Effector memory CD8-positive, alpha-beta T cell (primary cell): ENCODE results near the gene ZDHHC13.

Source experiments
- ATAC-seq: fragments of 150-1000 bp; cut with Tn5 transposase; replicated peaks from 2 replicates; pipeline ENCODE4 v1.10.0; 2021; ENCODE audit warnings: mild to moderate bottlenecking, moderate library complexity
- DNase-seq, 3 experiments: peaks; one replicate each; pipeline ENCODE4 v3.0.0; 2021
- H3K27ac Mint-ChIP-seq, 2 donors: one replicate each; pipeline ENCODE4 v1.8.0; 2022; ENCODE audit warnings: mild to moderate bottlenecking in 2 of 2, mixed read lengths in 2 of 2, moderate library complexity in 2 of 2
- H3K27me3 Mint-ChIP-seq, 2 donors: one replicate each; pipeline ENCODE4 v1.8.0; 2022; ENCODE audit warnings: mixed read lengths in 2 of 2
- H3K36me3 Mint-ChIP-seq: one replicate; pipeline ENCODE4 v1.8.0; 2022; ENCODE audit warnings: mild to moderate bottlenecking, moderate library complexity, mixed read lengths; ENCODE audit not compliant: insufficient read depth
- H3K4me1 Mint-ChIP-seq, 2 donors: one replicate each; pipeline ENCODE4 v1.8.0; 2022; ENCODE audit warnings: low read depth in 2 of 2, mixed read lengths in 2 of 2
- H3K4me3 Mint-ChIP-seq, 2 donors: one replicate each; pipeline ENCODE4 v1.8.0; 2022; ENCODE audit warnings: mild to moderate bottlenecking in 2 of 2, mixed read lengths in 2 of 2, moderate library complexity in 2 of 2
- H3K9me3 Mint-ChIP-seq, 2 donors: one replicate each; pipeline ENCODE4 v1.8.0; 2022; ENCODE audit warnings: mixed read lengths in 2 of 2

Gene ZDHHC13

DNA sequence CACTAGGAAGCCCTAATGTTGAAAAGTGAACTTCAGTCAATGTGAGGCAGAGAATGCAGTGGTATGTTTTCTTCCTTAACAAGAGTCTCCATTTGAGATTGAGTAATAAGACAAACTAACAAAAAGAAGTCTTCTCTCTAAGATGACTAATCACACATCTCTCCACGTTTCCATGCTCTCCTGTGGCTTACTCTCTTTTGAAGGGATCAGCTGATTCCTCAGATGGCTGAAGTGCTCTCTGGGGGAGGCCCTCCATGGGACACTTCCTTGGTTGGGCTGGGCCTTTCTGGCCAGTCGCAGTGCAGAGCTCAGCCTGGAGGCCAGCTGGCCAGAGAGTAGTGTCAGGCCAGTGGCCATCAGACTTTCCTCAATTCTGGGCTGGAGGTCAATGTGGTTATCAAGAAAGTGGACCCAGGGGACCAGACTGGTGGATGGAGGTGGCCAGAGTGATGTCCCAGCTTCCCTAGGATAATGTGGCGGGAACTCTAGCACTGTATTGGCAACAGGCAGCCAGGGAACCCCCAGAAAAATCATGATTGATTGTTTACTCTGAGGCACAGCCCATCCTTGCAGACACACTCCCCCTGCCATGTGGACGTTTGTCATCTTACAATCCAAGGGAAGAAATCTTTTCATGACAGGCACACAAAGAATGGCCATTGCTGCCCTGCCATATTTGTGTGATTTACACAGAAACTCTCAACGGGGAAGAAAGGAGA is 70.3 kb downstream of the ZDHHC13 start:
- no peak for DNase-seq
- no peak overlapping the region for H3K27ac Mint-ChIP-seq
- no peak overlapping the region for H3K4me3 Mint-ChIP-seq
- ATAC-seq, result no peak
- H3K4me1 Mint-ChIP-seq, result no peaks in the 10 kb centered on the region
- no peaks in the 10 kb centered on the region for H3K9me3 Mint-ChIP-seq
- no peaks in the 10 kb centered on the region for H3K27me3 Mint-ChIP-seq
- H3K36me3 Mint-ChIP-seq, result no peaks in the 10 kb centered on the region

DNA sequence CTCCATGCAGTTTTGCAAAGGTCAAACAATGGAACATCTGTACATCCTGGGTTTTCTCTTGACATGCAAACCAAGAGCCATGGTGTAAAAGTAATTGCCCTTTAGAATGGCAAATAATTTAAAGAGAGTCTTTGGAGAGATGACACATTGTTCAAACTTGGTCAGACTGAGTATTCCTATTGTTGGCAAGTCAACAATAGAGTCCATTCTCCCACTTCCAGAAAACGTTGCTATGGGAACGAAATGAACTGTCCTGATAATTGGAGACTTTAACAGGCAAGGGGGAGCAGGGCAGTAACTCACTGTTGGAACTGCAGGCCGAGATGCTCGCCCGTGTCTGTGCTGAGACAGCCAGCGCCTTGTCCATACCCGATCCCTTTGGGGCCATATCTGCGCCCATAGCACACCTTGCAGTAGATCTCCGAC is 70.9 kb downstream of the ZDHHC13 start:
- Mint-ChIP-seq H3K36me3 (no peaks in the 10 kb centered on the region), H3K27ac (no peak overlapping the region), H3K27me3 (no peaks in the 10 kb centered on the region), H3K4me3 (no peak overlapping the region), H3K9me3 (no peaks in the 10 kb centered on the region), H3K4me1 (no peaks in the 10 kb centered on the region)
- ATAC-seq (no peak), DNase-seq (no peak)

DNA sequence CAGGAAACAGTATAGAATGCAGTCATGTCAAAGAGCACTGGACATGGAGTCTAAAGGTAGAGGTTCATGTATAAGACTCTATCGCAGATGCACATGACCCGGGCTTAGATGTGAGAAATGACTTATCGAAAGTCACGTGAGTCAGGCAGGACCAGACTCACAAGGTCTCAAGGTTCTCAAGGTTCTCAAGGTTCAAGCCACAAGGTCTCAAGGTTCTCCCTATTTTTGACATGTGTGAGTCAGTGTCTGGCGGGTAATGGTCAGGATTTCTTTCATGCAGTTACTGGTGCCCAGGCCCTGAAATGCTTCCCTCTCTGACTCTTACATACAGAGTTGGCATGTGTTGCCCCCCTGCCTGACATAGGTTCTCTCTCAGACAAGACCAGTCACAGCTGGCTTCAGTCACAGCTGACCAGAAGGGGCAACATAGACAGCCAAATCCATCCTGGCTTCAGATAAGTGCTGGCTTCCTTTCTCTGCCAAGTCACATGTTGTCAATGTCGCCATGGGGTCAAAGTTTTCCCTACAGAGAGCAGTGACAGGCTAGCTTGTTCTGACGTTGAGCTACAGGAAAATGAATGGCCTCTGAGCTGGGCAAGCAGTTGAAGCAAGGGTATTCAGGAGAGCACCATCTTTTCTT is 74.7 kb downstream of the ZDHHC13 start:
- Mint-ChIP-seq H3K27ac (no peak overlapping the region), H3K4me1 (no peaks in the 10 kb centered on the region), H3K27me3 (no peaks in the 10 kb centered on the region), H3K4me3 (no peak overlapping the region), H3K36me3 (no peaks in the 10 kb centered on the region), H3K9me3 (no peaks in the 10 kb centered on the region)
- DNase-seq, result no peak
- no peak for ATAC-seq

DNA sequence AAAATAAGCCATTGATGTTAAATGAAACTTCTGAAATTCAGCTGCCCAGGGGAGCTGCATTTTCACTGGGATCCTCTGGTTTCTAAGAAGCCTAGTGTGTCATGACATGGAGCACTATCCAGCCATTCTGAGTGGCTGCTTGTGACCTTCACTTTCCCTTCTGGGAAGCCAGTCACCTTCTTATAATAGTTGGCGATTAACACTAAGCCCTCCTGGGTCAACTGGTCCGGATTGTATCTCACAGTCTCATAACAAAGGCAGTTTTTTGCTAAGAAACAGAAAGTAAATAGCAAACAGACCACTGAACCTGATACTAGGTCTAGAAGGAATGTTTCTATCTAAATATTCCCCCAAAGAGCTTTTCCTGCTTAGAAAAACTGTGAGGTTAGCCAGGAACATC is 76.9 kb downstream of the ZDHHC13 start:
- DNase-seq (no peak), ATAC-seq (no peak)
- peaks cover 0 to under 1% of the 10 kb centered on the region in 2 donors for H3K27me3 Mint-ChIP-seq
- no peak overlapping the region for H3K27ac Mint-ChIP-seq
- H3K9me3 Mint-ChIP-seq, result no peaks in the 10 kb centered on the region
- H3K36me3 Mint-ChIP-seq, result no peaks in the 10 kb centered on the region
- no peaks in the 10 kb centered on the region for H3K4me1 Mint-ChIP-seq
- no peak overlapping the region for H3K4me3 Mint-ChIP-seq

GRCh38 chr11:19194620-19195308 is 77.8 kb downstream of the ZDHHC13 start:
- Mint-ChIP-seq H3K27me3 (peaks cover 0 to 8% of the 10 kb centered on the region in 2 donors), H3K27ac (no peak overlapping the region), H3K36me3 (no peaks in the 10 kb centered on the region), H3K4me1 (no peaks in the 10 kb centered on the region), H3K9me3 (no peaks in the 10 kb centered on the region), H3K4me3 (no peak overlapping the region)
- ATAC-seq (no peak), DNase-seq (no peak)

GRCh38 chr11:19196432-19196831 is 79.5 kb downstream of the ZDHHC13 start:
- Mint-ChIP-seq H3K9me3 (no peaks in the 10 kb centered on the region), H3K36me3 (no peaks in the 10 kb centered on the region), H3K4me1 (no peaks in the 10 kb centered on the region), H3K4me3 (no peak overlapping the region), H3K27me3 (peaks cover 0 to 8% of the 10 kb centered on the region in 2 donors), H3K27ac (no peak overlapping the region)
- ATAC-seq (no peak), DNase-seq (no peak)

GRCh38 chr11:19199048-19199447 is 82.1 kb downstream of the ZDHHC13 start:
- no peaks in the 10 kb centered on the region for H3K36me3 Mint-ChIP-seq
- ATAC-seq (no peak), DNase-seq (no peak)
- H3K9me3 Mint-ChIP-seq, result no peaks in the 10 kb centered on the region
- peaks cover 7 to 8% of the 10 kb centered on the region in 2 donors for H3K27me3 Mint-ChIP-seq
- H3K4me3 Mint-ChIP-seq, result no peak overlapping the region
- H3K27ac Mint-ChIP-seq, result no peak overlapping the region
- H3K4me1 Mint-ChIP-seq, result no peaks in the 10 kb centered on the region

DNA sequence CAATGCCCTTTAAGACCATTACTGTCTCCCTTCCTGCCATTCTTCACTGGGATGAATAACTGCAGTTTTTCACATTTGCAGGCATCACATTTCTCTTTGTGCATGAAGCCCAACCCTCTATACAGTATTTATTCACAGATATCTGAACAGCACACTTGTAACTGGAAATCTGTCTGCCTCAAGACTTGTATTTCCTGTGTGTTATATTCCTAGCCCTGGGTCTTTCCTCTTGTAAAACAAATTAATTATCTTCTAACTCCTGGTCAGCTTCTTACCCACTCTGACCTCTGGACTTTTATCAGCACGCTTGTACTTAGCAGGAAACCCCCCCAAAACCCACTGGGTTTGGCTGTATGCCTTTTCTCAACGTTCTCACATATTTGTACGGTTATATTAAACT is 82.8 kb downstream of the ZDHHC13 start:
- peaks cover 7 to 8% of the 10 kb centered on the region in 2 donors for H3K27me3 Mint-ChIP-seq
- no peaks in the 10 kb centered on the region for H3K9me3 Mint-ChIP-seq
- DNase-seq, result no peak
- H3K36me3 Mint-ChIP-seq, result no peaks in the 10 kb centered on the region
- H3K4me3 Mint-ChIP-seq, result no peak overlapping the region
- H3K27ac Mint-ChIP-seq, result no peak overlapping the region
- ATAC-seq, result no peak
- H3K4me1 Mint-ChIP-seq, result no peaks in the 10 kb centered on the region

DNA sequence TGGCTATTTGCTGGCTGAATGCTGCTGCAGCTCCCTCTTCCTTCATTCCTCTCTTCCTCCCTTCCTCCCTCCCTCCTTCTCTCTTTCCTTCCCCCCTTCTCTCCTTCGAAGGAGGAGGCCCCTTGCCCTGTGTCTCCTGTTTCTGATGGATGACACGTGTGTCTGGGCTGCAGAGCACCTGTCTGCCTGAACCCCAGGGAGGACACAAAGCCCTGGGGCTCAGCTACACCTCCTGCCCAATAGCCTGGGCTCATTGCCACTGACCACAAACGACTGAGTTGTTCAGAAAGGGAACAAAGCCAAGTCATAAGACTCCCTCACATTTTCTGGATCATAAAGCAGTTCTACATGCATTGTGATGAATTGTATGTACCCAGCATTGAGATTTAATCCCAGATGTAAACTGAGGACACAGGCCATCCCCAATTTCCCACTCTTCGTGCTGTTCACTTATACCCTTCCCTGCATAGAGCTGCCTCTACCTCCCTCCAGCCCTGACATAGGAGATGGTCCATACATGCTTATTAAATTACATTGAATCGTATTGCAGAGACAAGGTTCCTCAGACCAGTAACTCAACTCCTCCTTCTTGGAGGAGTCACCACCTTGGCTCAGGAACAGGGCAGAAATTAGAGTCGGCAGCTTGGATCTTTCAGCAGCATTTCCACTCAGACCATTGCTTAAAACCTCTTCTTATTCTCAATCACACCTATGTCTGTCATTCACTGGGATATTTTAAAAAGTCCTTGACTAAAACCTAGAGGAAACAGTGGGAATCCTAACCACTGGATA is 83.6 kb downstream of the ZDHHC13 start:
- H3K4me1 Mint-ChIP-seq, result no peaks in the 10 kb centered on the region
- DNase-seq, result no peak
- H3K9me3 Mint-ChIP-seq, result no peaks in the 10 kb centered on the region
- no peak overlapping the region for H3K4me3 Mint-ChIP-seq
- no peaks in the 10 kb centered on the region for H3K36me3 Mint-ChIP-seq
- H3K27ac Mint-ChIP-seq, result no peak overlapping the region
- peaks cover 7 to 8% of the 10 kb centered on the region in 2 donors for H3K27me3 Mint-ChIP-seq
- ATAC-seq, result no peak

- Mint-ChIP-seq H3K27ac (no peak within 1 kb of the TSS), H3K4me1 (no peaks in the 10 kb centered on the region), H3K36me3 (no peaks in the 10 kb centered on the region), H3K4me3 (no peak within 1 kb of the TSS), H3K9me3 (no peaks in the 10 kb centered on the region), H3K27me3 (peaks cover 14% of the 10 kb centered on the region in 2 donors)
- ATAC-seq, result no peak
- no peak for DNase-seq
These were observed 85.0 kb downstream of the ZDHHC13 start, which contains the start of gene CSRP3 for GRCh38 chr11:19201737-19202605. CSRP3 (minus strand) TSS chr11:19201983; CDS start chr11:19192448, 9,535 bp downstream.

DNA sequence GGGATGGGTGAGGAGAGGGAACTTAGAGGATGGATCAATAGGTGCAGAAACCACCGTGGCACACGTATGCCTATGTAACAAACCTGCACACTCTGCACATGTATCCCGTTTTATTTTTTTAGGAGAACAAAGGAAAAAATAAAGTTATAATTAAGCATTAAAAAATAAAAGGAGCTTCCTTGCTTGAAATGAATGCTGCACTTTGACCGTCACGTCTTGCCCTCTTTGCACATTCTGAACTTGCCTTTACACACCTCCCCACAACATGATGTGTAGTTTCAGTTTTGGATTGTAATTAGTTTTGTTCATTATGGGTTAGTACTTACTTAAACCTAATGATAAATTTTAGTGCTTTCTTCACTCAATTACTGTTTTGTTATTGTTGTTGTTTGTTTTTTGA is 87.9 kb downstream of the ZDHHC13 start:
- H3K4me1 Mint-ChIP-seq, result no peaks in the 10 kb centered on the region
- no peaks in the 10 kb centered on the region for H3K36me3 Mint-ChIP-seq
- no peak overlapping the region for H3K27ac Mint-ChIP-seq
- no peaks in the 10 kb centered on the region for H3K9me3 Mint-ChIP-seq
- DNase-seq, result no peak
- no peak for ATAC-seq
- peaks cover 28 to 34% of the 10 kb centered on the region in 2 donors for H3K27me3 Mint-ChIP-seq
- H3K4me3 Mint-ChIP-seq, result no peak overlapping the region

- no peak overlapping the region for H3K27ac Mint-ChIP-seq
- no peaks in the 10 kb centered on the region for H3K9me3 Mint-ChIP-seq
- no peak for DNase-seq
- no peaks in the 10 kb centered on the region for H3K4me1 Mint-ChIP-seq
- no peaks in the 10 kb centered on the region for H3K36me3 Mint-ChIP-seq
- peaks cover 32 to 45% of the 10 kb centered on the region in 2 donors for H3K27me3 Mint-ChIP-seq
- no peak overlapping the region for H3K4me3 Mint-ChIP-seq
- no peak for ATAC-seq
These were observed 91.2 kb downstream of the ZDHHC13 start for GRCh38 chr11:19208181-19208580.
